SK-N-SH (cell line): ENCODE results near the gene DHX15.

ENCODE experiments used
- FOXJ3 ChIP-seq: sonication (generic); formaldehyde crosslinking; IDR thresholded peaks from 2 replicates; pipeline ENCODE4 v1.5.1; 2020; ENCODE audit warnings: mild to moderate bottlenecking, missing genetic modification reagents
- GABPA ChIP-seq: IDR thresholded peaks from 2 replicates; pipeline ENCODE4 v1.4.0; 2012; ENCODE audit warnings: low read depth, mild to moderate bottlenecking
- RXRA ChIP-seq: IDR thresholded peaks from 2 replicates; pipeline ENCODE4 v1.4.0; 2012; ENCODE audit warnings: low read depth, mild to moderate bottlenecking, borderline replicate concordance
- TAF1 ChIP-seq: IDR thresholded peaks from 2 replicates; pipeline ENCODE4 v1.6.1; 2012; ENCODE audit warnings: low read depth, mild to moderate bottlenecking, low read length, moderate library complexity, borderline replicate concordance
- YY1 ChIP-seq: IDR thresholded peaks from 2 replicates; pipeline ENCODE4 v1.4.0; 2012; ENCODE audit warnings: low read depth, mild to moderate bottlenecking
- TF ChIP-seq, protein P1 (sequence below): fragments of 200-600 bp; sonication (generic); IDR thresholded peaks from 2 replicates; pipeline ENCODE4 v1.6.1; 2017; ENCODE audit warnings: antibody characterized with exemption, mild to moderate bottlenecking, moderate library complexity
- TF ChIP-seq, protein P2 (sequence below): IDR thresholded peaks from 2 replicates; pipeline ENCODE4 v1.4.0; 2012; ENCODE audit warnings: low read depth
- TF ChIP-seq, protein P3 (sequence below): fragments of 150-350 bp; IDR thresholded peaks from 2 replicates; pipeline ENCODE4 v1.6.1; 2017; ENCODE audit warnings: antibody characterized with exemption, low read length, low read depth, borderline replicate concordance
- TF ChIP-seq, protein P4 (sequence below): IDR thresholded peaks from 2 replicates; pipeline ENCODE4 v1.6.1; 2012; ENCODE audit warnings: mild to moderate bottlenecking, low read depth, low read length, moderate library complexity

DNA sequence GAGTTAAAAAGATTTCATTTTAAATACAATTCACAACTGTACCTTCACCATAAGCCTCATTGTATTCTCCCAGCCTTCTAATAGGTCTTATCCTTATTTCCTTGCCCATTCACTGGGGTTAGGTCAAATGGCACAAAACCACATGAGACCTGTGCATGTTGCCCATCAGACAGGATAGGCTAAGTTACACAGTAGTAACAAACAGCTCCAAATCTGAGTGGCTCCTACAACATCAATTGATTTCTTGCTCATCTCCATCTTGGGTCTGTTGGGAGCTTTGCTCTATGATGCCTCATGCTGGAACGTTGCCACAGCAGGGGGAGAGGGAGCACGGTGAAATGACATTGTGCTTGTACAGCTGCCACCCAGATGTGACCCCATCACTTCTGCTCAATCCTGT is 70.6 kb downstream of the DHX15 start:
- TF ChIP-seq, protein P1, sequence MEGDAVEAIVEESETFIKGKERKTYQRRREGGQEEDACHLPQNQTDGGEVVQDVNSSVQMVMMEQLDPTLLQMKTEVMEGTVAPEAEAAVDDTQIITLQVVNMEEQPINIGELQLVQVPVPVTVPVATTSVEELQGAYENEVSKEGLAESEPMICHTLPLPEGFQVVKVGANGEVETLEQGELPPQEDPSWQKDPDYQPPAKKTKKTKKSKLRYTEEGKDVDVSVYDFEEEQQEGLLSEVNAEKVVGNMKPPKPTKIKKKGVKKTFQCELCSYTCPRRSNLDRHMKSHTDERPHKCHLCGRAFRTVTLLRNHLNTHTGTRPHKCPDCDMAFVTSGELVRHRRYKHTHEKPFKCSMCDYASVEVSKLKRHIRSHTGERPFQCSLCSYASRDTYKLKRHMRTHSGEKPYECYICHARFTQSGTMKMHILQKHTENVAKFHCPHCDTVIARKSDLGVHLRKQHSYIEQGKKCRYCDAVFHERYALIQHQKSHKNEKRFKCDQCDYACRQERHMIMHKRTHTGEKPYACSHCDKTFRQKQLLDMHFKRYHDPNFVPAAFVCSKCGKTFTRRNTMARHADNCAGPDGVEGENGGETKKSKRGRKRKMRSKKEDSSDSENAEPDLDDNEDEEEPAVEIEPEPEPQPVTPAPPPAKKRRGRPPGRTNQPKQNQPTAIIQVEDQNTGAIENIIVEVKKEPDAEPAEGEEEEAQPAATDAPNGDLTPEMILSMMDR, result no peak
- no peak for TF ChIP-seq TAF1
- TF ChIP-seq, protein P2, sequence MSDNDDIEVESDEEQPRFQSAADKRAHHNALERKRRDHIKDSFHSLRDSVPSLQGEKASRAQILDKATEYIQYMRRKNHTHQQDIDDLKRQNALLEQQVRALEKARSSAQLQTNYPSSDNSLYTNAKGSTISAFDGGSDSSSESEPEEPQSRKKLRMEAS, result no peak
- TF ChIP-seq, protein P3, sequence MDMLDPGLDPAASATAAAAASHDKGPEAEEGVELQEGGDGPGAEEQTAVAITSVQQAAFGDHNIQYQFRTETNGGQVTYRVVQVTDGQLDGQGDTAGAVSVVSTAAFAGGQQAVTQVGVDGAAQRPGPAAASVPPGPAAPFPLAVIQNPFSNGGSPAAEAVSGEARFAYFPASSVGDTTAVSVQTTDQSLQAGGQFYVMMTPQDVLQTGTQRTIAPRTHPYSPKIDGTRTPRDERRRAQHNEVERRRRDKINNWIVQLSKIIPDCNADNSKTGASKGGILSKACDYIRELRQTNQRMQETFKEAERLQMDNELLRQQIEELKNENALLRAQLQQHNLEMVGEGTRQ, result no peak
- no peak for TF ChIP-seq GABPA
- TF ChIP-seq, protein P4, sequence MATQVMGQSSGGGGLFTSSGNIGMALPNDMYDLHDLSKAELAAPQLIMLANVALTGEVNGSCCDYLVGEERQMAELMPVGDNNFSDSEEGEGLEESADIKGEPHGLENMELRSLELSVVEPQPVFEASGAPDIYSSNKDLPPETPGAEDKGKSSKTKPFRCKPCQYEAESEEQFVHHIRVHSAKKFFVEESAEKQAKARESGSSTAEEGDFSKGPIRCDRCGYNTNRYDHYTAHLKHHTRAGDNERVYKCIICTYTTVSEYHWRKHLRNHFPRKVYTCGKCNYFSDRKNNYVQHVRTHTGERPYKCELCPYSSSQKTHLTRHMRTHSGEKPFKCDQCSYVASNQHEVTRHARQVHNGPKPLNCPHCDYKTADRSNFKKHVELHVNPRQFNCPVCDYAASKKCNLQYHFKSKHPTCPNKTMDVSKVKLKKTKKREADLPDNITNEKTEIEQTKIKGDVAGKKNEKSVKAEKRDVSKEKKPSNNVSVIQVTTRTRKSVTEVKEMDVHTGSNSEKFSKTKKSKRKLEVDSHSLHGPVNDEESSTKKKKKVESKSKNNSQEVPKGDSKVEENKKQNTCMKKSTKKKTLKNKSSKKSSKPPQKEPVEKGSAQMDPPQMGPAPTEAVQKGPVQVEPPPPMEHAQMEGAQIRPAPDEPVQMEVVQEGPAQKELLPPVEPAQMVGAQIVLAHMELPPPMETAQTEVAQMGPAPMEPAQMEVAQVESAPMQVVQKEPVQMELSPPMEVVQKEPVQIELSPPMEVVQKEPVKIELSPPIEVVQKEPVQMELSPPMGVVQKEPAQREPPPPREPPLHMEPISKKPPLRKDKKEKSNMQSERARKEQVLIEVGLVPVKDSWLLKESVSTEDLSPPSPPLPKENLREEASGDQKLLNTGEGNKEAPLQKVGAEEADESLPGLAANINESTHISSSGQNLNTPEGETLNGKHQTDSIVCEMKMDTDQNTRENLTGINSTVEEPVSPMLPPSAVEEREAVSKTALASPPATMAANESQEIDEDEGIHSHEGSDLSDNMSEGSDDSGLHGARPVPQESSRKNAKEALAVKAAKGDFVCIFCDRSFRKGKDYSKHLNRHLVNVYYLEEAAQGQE, result no peak
- TF ChIP-seq FOXJ3, result no peak
- no peak for TF ChIP-seq RXRA
- no peak for TF ChIP-seq YY1
